ENCODE results near the gene PAPPA.

DNA sequence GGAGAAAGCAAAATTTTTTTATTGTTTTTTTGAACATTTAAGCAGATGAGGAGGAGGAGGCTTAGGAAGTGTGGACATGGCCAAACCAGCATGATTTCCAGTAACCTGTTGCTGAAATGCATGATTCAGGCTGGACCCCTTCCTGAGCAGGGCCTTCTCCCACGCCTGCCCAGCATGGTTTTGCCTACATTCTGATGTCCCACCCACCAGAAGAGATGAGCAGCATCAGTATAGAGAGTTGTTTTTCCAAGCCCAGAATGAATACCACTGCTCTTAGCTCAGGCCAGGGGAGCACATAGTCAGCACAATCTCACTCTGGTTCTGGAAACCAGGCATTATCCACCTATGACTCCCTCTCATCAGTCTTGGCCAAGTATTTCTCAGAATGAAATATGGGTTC is 90.1 kb downstream of the PAPPA start:
- TF ChIP-seq, protein P1, sequence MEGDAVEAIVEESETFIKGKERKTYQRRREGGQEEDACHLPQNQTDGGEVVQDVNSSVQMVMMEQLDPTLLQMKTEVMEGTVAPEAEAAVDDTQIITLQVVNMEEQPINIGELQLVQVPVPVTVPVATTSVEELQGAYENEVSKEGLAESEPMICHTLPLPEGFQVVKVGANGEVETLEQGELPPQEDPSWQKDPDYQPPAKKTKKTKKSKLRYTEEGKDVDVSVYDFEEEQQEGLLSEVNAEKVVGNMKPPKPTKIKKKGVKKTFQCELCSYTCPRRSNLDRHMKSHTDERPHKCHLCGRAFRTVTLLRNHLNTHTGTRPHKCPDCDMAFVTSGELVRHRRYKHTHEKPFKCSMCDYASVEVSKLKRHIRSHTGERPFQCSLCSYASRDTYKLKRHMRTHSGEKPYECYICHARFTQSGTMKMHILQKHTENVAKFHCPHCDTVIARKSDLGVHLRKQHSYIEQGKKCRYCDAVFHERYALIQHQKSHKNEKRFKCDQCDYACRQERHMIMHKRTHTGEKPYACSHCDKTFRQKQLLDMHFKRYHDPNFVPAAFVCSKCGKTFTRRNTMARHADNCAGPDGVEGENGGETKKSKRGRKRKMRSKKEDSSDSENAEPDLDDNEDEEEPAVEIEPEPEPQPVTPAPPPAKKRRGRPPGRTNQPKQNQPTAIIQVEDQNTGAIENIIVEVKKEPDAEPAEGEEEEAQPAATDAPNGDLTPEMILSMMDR (conservative IDR thresholded peaks at IDR 0.05): no peak
- no peak for TF ChIP-seq EZH2 (IDR thresholded peaks at IDR 0.05; ENCODE audit: low read depth)

Measured in PC-9 (cell line).